Upper lobe of left lung (tissue), 6 donors: ENCODE measurements around the gene ZCCHC7. TPM values are rescaled to one million over a fixed set of nuclear protein-coding genes. Genes with fewer than 3 reads are reported as not detected.

ENCODE experiments used
- ATAC-seq, 2 donors: fragments of 200-7000 bp; cut with Tn5 transposase; one replicate each; pipeline ENCODE4 v1.9.1; 2022; ENCODE audit warnings: mild to moderate bottlenecking in 2 of 2, moderate library complexity in 2 of 2; ENCODE audit not compliant: low FRiP score in 2 of 2
- DNase-seq, 2 donors: peaks; one replicate each; pipeline ENCODE4 v3.0.0-alpha.2; 2019 to 2020
- H3K27ac ChIP-seq, 4 donors: fragments of 200-600 bp; sonication (generic); one replicate each; pipeline ENCODE4 v1.5.1; 2016 to 2019
- H3K27me3 ChIP-seq, 4 donors: fragments of 200-600 bp; sonication (generic); one replicate each; pipeline ENCODE4 v1.5.1; 2017 to 2019
- H3K36me3 ChIP-seq, 4 donors: fragments of 200-600 bp; sonication (generic); one replicate each; pipeline ENCODE4 v1.5.1; 2016 to 2019
- H3K4me1 ChIP-seq, 4 donors: fragments of 200-600 bp; sonication (generic); one replicate each; pipeline ENCODE4 v1.5.1; 2018 to 2019
- H3K4me3 ChIP-seq, 4 donors: fragments of 200-600 bp; sonication (generic); one replicate each; pipeline ENCODE4 v1.5.1; 2017 to 2019; ENCODE audit warnings: mild to moderate bottlenecking in 2 of 4, moderate library complexity in 1 of 4
- H3K9me3 ChIP-seq, 4 donors: fragments of 200-600 bp; sonication (generic); one replicate each; pipeline ENCODE4 v1.5.1; 2018 to 2019
- EP300 ChIP-seq, 4 donors: sonication (generic); formaldehyde crosslinking; IDR thresholded peaks; one replicate each; pipeline ENCODE4 v1.5.1; 2017; ENCODE audit warnings: antibody characterized with exemption in 4 of 4, control low read depth in 2 of 4
- POLR2A ChIP-seq, 4 donors: fragments of 450-650 bp; IDR thresholded peaks; one replicate each; pipeline ENCODE4 v1.5.1; 2016 to 2017; ENCODE audit warnings: antibody characterized with exemption in 4 of 4, mild to moderate bottlenecking in 2 of 4
- POLR2AphosphoS5 ChIP-seq, 2 donors: sonication (generic); formaldehyde crosslinking; IDR thresholded peaks; one replicate each; pipeline ENCODE4 v1.5.1; 2017; ENCODE audit warnings: antibody characterized with exemption in 2 of 2
- WGBS, 2 donors: methylation state at CpG; one replicate each; pipeline ENCODE4 v1.1.5; 2017 to 2018; 5-methylcytosine and 5-hydroxymethylcytosine counted together
- total RNA-seq, 6 donors: library from RNA; depleted of rRNA in 4 of 6; stranded (reverse); fragments of >200 nt in 4 of 6; gene quantifications; one replicate each; pipeline versions ENCODE4 v1.1.0 to v1.2.1, GENCODE V29; 2016 to 2021
- TF ChIP-seq, protein P1 (sequence below), 6 experiments: fragments of 450-650 bp in 4 of 6; fragments of 200-600 bp in 2 of 6; sonication (generic) in 2 of 6; IDR thresholded peaks; one replicate each; pipeline ENCODE4 v1.5.1; 2016 to 2019; ENCODE audit warnings: antibody characterized with exemption in 6 of 6
- donor health status: DM: no; HTN: no; CAD: no; lungs with moderate emphysema.
- donor health status: DM: no; HTN: yes; CAD: no; lungs with severe emphysema.

Gene ZCCHC7
- total RNA-seq, 6 donors from 2014 or later = 11.1 to 44.0 (median 18.7) TPM

GRCh38 chr9:37150415-37150814 lies 30.0 kb downstream of the ZCCHC7 start:
- ATAC-seq = no peak
- Histone ChIP-seq H3K4me3 (no peak overlapping the region), H3K36me3 (no peaks in the 10 kb centered on the region), H3K27ac (no peak overlapping the region), H3K9me3 (no peaks in the 10 kb centered on the region), H3K4me1 (peaks cover 0 to 9% (median 6%) of the 10 kb centered on the region in 4 donors), H3K27me3 (no peaks in the 10 kb centered on the region)
- TF ChIP-seq POLR2A (IDR thresholded peaks at IDR 0.05) (no peak), EP300 (IDR thresholded peaks at IDR 0.05) (no peak), POLR2AphosphoS5 (IDR thresholded peaks at IDR 0.05) (no peak)
- TF ChIP-seq, protein P1, sequence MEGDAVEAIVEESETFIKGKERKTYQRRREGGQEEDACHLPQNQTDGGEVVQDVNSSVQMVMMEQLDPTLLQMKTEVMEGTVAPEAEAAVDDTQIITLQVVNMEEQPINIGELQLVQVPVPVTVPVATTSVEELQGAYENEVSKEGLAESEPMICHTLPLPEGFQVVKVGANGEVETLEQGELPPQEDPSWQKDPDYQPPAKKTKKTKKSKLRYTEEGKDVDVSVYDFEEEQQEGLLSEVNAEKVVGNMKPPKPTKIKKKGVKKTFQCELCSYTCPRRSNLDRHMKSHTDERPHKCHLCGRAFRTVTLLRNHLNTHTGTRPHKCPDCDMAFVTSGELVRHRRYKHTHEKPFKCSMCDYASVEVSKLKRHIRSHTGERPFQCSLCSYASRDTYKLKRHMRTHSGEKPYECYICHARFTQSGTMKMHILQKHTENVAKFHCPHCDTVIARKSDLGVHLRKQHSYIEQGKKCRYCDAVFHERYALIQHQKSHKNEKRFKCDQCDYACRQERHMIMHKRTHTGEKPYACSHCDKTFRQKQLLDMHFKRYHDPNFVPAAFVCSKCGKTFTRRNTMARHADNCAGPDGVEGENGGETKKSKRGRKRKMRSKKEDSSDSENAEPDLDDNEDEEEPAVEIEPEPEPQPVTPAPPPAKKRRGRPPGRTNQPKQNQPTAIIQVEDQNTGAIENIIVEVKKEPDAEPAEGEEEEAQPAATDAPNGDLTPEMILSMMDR (IDR thresholded peaks at IDR 0.05) = no peak
- no peak for DNase-seq

DNA sequence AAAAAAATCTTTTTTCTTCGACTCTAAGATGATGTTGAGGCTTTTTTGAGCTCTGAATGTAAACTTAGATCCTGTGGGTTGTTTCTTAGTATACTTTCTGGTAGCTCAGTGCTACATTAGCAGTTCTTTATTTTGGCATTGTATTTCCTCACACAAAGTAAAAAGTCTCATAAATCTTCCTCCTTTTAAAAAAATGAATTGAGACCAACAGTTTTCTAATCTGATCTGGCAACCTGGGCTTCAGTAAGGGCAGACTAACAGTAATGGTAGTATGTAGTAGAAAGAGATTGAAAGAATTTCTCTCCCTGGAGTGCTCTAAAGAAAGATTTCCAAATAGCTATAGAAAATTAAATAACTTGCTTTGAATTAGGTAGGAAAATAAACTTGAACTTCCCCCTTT lies 31.4 kb downstream of the ZCCHC7 start:
- Histone ChIP-seq H3K36me3 (no peaks in the 10 kb centered on the region), H3K4me3 (no peak overlapping the region), H3K27ac (no peak overlapping the region), H3K4me1 (peaks cover 0 to 2% (median under 1%) of the 10 kb centered on the region in 4 donors), H3K27me3 (no peaks in the 10 kb centered on the region), H3K9me3 (no peaks in the 10 kb centered on the region)
- 42 to 47% methylated on average over 1 of the region's 1 CpG for WGBS, 2 donors
- ATAC-seq (no peak), DNase-seq (no peak)
- TF ChIP-seq, protein P1 (IDR thresholded peaks at IDR 0.05) = no peak
- TF ChIP-seq EP300 (IDR thresholded peaks at IDR 0.05) (no peak), POLR2AphosphoS5 (IDR thresholded peaks at IDR 0.05) (no peak), POLR2A (IDR thresholded peaks at IDR 0.05) (no peak)

- H3K27me3 ChIP-seq = no peaks in the 10 kb centered on the region
- ATAC-seq (no peak), DNase-seq (no peak)
- WGBS, 2 donors = 53 to 70% methylated on average over 2 of the region's 2 CpGs
- H3K4me1 ChIP-seq = no peaks in the 10 kb centered on the region
- no peak overlapping the region for H3K27ac ChIP-seq
- no peaks in the 10 kb centered on the region for H3K36me3 ChIP-seq
- TF ChIP-seq, protein P1 (IDR thresholded peaks at IDR 0.05) = no peak
- TF ChIP-seq POLR2AphosphoS5 (IDR thresholded peaks at IDR 0.05) (no peak), POLR2A (IDR thresholded peaks at IDR 0.05) (no peak), EP300 (IDR thresholded peaks at IDR 0.05) (no peak)
- H3K4me3 ChIP-seq = no peak overlapping the region
- no peaks in the 10 kb centered on the region for H3K9me3 ChIP-seq
Observed at GRCh38 chr9:37152365-37152764, 32.0 kb downstream of the ZCCHC7 start.

DNA sequence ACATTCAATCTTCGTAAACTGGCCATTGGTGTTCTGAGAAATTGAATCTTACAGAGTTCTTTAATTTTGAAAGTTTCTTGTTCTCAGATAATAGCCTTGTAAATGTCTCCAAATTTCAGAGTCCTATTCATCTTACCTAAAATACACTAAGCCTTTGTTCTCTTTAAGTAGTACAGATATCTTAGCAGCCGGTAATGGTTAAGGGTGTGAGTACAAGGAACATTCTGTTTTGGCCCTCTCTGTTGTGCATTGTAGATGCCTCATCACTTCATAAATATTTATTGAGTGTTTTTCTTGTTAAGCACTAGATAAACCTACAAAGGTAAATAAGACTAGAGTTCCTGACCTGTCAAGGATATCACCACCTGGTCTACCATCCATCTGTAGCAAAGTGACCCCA lies 35.2 kb downstream of the ZCCHC7 start:
- 97 to 99% methylated on average over 2 of the region's 2 CpGs for WGBS, 2 donors
- H3K4me3 ChIP-seq = no peak overlapping the region

DNA sequence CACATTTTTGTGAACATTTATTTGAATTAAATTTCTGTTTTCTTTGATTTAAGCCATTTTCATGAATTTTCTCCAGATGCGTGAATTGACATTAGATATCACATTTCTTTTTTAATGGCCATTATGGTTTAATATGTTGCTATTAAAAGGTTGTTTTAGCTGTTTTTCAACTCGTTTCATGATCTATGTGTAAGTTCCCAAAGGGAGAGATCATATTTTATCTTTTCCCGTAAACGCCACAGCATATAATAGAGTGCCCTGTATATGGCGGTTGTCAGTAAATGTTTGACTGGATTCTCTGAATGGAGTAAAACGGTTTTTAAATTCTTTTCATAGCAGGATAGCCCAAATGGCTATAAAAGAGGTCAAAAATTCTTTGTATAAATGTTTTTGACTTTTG lies 35.8 kb downstream of the ZCCHC7 start:
- no peak overlapping the region for H3K4me3 ChIP-seq
- 95 to 96% methylated on average over 6 of the region's 6 CpGs for WGBS, 2 donors
- no peak for TF ChIP-seq POLR2AphosphoS5 (IDR thresholded peaks at IDR 0.05)
- no peak for TF ChIP-seq POLR2A (IDR thresholded peaks at IDR 0.05)
- TF ChIP-seq EP300 (IDR thresholded peaks at IDR 0.05) = no peak
- TF ChIP-seq, protein P1 (IDR thresholded peaks at IDR 0.05) = no peak
- H3K27me3 ChIP-seq = no peaks in the 10 kb centered on the region
- ATAC-seq (no peak), DNase-seq (no peak)
- peaks cover 0 to 6% (median 3%) of the 10 kb centered on the region in 4 donors for H3K36me3 ChIP-seq
- no peaks in the 10 kb centered on the region for H3K9me3 ChIP-seq
- H3K27ac ChIP-seq = no peak overlapping the region
- no peaks in the 10 kb centered on the region for H3K4me1 ChIP-seq

More for the DNA sequence above, 35.2 kb downstream of the ZCCHC7 start:
- no peak for ATAC-seq
- Histone ChIP-seq H3K27me3 (no peaks in the 10 kb centered on the region), H3K4me1 (no peaks in the 10 kb centered on the region), H3K27ac (no peak overlapping the region), H3K36me3 (peaks cover 0 to 6% (median 2%) of the 10 kb centered on the region in 4 donors), H3K9me3 (no peaks in the 10 kb centered on the region)
- no peak for DNase-seq
- TF ChIP-seq POLR2AphosphoS5 (IDR thresholded peaks at IDR 0.05) (no peak), POLR2A (IDR thresholded peaks at IDR 0.05) (no peak), EP300 (IDR thresholded peaks at IDR 0.05) (no peak)
- TF ChIP-seq, protein P1 (IDR thresholded peaks at IDR 0.05) = no peak
